ENCODE results near the gene CAMK2G.
A peak's percentile ranks its signal among the peaks of the same experiment; 100 is the strongest.

Gene CAMK2G

GRCh38 chr10:73810358-73810734 lies 64.0 kb downstream of the CAMK2G start:
- peak overlapping the region; percentile 86 for H3K9ac ChIP-seq (ENCODE audit: low read length)
- no peaks in the 10 kb centered on the region for H3K79me2 ChIP-seq (ENCODE audit: insufficient read depth, low read length)
- H3K36me3 ChIP-seq (ENCODE audit: insufficient read depth, low read length) = peaks cover 41% of the 10 kb centered on the region
- no peaks in the 10 kb centered on the region for H3K9me3 ChIP-seq (ENCODE audit: low read length)
- no peaks in the 10 kb centered on the region for H4K20me1 ChIP-seq (ENCODE audit: insufficient read depth, low read length)
- H3K27me3 ChIP-seq (ENCODE audit: insufficient read depth, low read length) = no peaks in the 10 kb centered on the region
- no peaks in the 10 kb centered on the region for H3K9me2 ChIP-seq (ENCODE audit: low read depth, low read length)
- TF ChIP-seq CTCF (IDR thresholded peaks at IDR 0.05; ENCODE audit: low read length) = no peak
- TF ChIP-seq EZH2 (IDR thresholded peaks at IDR 0.05; ENCODE audit: borderline replicate concordance, low read length) = no peak
- H3K4me1 ChIP-seq (ENCODE audit: insufficient read depth, low read length, severe bottlenecking) = peaks cover 8% of the 10 kb centered on the region
- no peak overlapping the region for H3K27ac ChIP-seq (ENCODE audit: low read depth, low read length, poor library complexity, severe bottlenecking)
- H2AFZ ChIP-seq (ENCODE audit: low read length) = no peak overlapping the region
- H3F3A ChIP-seq (ENCODE audit: insufficient read depth, low read length) = no peaks in the 10 kb centered on the region
- peak overlapping the region; percentile 72 for H3K4me2 ChIP-seq (ENCODE audit: low read length)
- H3K4me3 ChIP-seq (ENCODE audit: low read depth, low read length, poor library complexity, severe bottlenecking) = peak overlapping the region; percentile 88

GRCh38 chr10:73809061-73809818 lies 65.1 kb downstream of the CAMK2G start:
- no peak overlapping the region for H3K4me2 ChIP-seq (ENCODE audit: low read length)

GRCh38 chr10:73808021-73808815 lies 66.1 kb downstream of the CAMK2G start:
- H3K4me3 ChIP-seq (ENCODE audit: low read depth, low read length, poor library complexity, severe bottlenecking) = no peak overlapping the region
- TF ChIP-seq EZH2 (IDR thresholded peaks at IDR 0.05; ENCODE audit: borderline replicate concordance, low read length) (no peak), CTCF (IDR thresholded peaks at IDR 0.05; ENCODE audit: low read length) (no peak)
- no peaks in the 10 kb centered on the region for H3F3A ChIP-seq (ENCODE audit: insufficient read depth, low read length)
- H3K4me1 ChIP-seq (ENCODE audit: insufficient read depth, low read length, severe bottlenecking) = peaks cover 8% of the 10 kb centered on the region
- no peak overlapping the region for H3K9ac ChIP-seq (ENCODE audit: low read length)
- no peak overlapping the region for H3K27ac ChIP-seq (ENCODE audit: low read depth, low read length, poor library complexity, severe bottlenecking)
- no peaks in the 10 kb centered on the region for H3K79me2 ChIP-seq (ENCODE audit: insufficient read depth, low read length)
- H4K20me1 ChIP-seq (ENCODE audit: insufficient read depth, low read length) = no peaks in the 10 kb centered on the region
- no peaks in the 10 kb centered on the region for H3K9me2 ChIP-seq (ENCODE audit: low read depth, low read length)
- H3K4me2 ChIP-seq (ENCODE audit: low read length) = no peak overlapping the region
- H2AFZ ChIP-seq (ENCODE audit: low read length) = no peak overlapping the region
- no peaks in the 10 kb centered on the region for H3K27me3 ChIP-seq (ENCODE audit: insufficient read depth, low read length)
- peaks cover 51% of the 10 kb centered on the region for H3K36me3 ChIP-seq (ENCODE audit: insufficient read depth, low read length)
- H3K9me3 ChIP-seq (ENCODE audit: low read length) = no peaks in the 10 kb centered on the region

More at GRCh38 chr10:73809061-73809818, 65.1 kb downstream of the CAMK2G start:
- TF ChIP-seq CTCF (IDR thresholded peaks at IDR 0.05; ENCODE audit: low read length) (no peak), EZH2 (IDR thresholded peaks at IDR 0.05; ENCODE audit: borderline replicate concordance, low read length) (no peak)
- Histone ChIP-seq H3K79me2 (ENCODE audit: insufficient read depth, low read length) (no peaks in the 10 kb centered on the region), H3K9me2 (ENCODE audit: low read depth, low read length) (no peaks in the 10 kb centered on the region), H3K36me3 (ENCODE audit: insufficient read depth, low read length) (peaks cover 41% of the 10 kb centered on the region), H3K27ac (ENCODE audit: low read depth, low read length, poor library complexity, severe bottlenecking) (no peak overlapping the region), H3K9me3 (ENCODE audit: low read length) (no peaks in the 10 kb centered on the region), H2AFZ (ENCODE audit: low read length) (no peak overlapping the region), H3K9ac (ENCODE audit: low read length) (no peak overlapping the region), H3K27me3 (ENCODE audit: insufficient read depth, low read length) (no peaks in the 10 kb centered on the region), H3K4me3 (ENCODE audit: low read depth, low read length, poor library complexity, severe bottlenecking) (no peak overlapping the region), H3F3A (ENCODE audit: insufficient read depth, low read length) (no peaks in the 10 kb centered on the region), H4K20me1 (ENCODE audit: insufficient read depth, low read length) (no peaks in the 10 kb centered on the region), H3K4me1 (ENCODE audit: insufficient read depth, low read length, severe bottlenecking) (peaks cover 8% of the 10 kb centered on the region)
